CD4-positive, alpha-beta T cell treated with Interferon gamma for 1 hour (primary cell): ENCODE data around the gene TOLLIP.

Experiments
- DNase-seq: peaks from one replicate; pipeline ENCODE4 v3.0.0-alpha.2; 2020

The TOLLIP gene

DNA sequence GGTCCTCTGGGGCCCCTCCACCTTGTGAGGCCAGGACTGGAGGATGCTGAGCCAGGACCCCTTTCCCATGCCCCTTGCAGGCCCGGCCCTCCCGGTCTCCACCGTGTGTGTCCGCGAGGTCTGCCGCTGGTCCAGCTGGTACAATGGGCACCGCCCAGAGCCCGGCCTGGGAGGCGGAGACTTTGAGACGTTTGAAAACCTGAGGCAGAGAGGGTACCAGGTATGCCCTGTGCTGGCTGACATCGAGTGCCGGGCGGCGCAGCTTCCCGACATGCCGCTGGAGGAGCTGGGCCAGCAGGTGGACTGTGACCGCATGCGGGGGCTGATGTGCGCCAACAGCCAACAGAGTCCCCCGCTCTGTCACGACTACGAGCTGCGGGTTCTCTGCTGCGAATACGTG, 68.7 kb downstream of the TOLLIP start:
- no peak for DNase-seq

DNA sequence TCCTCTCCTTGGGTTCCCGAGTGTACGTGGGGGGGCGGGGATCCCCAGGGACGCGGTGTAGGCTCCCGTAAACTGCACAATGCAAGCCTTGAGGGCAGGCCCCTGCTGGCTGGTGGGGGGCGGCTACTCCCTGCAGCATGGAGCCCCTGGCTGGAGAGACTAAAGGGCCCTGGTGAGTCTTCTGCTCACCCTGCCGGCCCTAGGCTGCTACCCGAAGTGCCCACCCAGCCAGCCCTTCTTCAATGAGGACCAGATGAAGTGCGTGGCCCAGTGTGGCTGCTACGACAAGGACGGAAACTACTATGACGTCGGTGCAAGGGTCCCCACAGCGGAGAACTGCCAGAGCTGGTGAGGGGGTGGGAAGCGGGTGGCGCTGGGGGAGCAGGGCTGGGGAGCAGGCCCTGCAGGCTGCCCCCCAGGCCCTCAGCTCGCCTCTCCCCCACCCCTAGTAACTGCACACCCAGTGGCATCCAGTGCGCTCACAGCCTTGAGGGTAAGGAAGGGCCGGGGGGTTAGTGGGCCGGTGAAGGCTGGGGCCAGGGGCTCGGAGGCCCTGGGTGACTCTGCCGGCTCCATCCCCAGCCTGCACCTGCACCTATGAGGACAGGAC, 69.7 kb downstream of the TOLLIP start:
- DNase-seq = no peak

DNA sequence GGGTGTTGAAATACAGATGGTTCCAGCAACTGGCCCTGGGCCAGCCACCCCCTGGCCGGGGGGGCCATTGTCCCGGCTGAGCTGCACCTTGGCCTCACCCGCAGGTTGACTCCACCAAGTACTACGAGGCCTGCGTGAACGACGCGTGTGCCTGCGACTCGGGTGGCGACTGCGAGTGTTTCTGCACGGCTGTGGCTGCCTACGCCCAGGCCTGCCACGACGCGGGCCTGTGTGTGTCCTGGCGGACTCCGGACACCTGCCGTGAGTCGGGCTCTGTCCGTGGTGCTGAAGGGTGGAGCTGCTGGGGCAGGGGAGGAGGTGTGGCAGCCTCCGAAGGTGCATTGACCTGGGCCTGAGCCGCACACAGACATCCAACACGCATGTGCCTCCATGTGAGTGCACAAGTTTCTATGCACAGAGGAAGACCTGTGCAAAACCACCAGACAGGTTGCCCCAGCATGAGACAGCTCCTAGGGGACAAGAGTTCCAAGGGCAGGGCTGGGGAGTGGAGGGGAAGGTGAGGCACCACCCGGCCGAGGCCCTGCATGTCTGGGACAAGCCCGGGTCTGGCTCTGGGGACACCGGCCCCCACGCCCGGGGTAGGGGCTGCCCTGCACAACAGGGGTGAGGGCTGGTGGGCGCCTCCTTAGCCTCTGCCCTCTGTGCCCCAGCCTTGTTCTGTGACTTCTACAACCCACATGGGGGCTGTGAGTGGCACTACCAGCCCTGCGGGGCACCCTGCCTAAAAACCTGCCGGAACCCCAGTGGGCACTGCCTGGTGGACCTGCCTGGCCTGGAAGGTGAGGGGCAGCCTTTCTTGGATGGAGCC, 70.5 kb downstream of the TOLLIP start:
- DNase-seq = no peak

DNA sequence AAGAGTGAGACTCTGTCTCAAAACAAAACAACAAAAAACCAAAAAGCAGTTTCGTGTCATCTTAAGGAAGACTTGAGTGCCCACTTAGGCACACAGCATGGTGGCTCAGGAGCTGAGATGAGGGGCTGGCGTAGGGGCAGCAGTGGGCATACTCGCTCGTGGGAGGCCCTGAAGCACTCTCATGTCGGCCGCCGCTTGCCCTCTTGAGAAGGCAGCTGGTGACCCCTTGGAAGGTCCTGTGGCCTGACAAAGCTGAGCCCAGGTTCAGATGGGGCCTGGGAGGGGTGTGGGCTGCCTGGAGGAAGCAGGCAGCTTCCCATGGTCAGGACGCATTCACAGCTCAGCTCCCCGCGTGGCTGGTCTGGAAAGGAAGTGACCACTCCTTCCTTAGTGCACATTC, 71.6 kb downstream of the TOLLIP start:
- no peak for DNase-seq

DNA sequence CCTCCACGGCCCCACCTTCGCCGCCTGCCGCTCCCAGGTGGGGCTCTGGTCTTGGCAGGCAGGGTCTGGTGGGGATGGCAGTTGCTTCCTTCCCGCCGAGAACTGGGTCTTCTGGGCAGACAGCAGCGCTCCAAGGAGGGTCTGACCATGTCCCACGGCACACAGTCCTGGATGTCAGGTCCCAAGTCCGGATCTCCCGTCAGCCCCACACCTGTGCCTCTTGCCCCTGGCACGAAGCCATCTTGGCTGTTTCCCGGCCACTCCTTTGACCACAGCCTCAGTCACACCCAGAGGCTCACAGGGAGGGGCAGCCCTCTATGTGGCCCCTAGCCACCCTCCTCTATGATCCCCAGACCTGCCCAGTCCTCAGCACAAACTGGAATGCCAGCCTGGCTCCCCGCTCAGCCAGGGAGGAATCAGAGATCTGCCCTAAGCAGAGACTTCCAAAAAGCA, 72.3 kb downstream of the TOLLIP start:
- DNase-seq = no peak

DNA sequence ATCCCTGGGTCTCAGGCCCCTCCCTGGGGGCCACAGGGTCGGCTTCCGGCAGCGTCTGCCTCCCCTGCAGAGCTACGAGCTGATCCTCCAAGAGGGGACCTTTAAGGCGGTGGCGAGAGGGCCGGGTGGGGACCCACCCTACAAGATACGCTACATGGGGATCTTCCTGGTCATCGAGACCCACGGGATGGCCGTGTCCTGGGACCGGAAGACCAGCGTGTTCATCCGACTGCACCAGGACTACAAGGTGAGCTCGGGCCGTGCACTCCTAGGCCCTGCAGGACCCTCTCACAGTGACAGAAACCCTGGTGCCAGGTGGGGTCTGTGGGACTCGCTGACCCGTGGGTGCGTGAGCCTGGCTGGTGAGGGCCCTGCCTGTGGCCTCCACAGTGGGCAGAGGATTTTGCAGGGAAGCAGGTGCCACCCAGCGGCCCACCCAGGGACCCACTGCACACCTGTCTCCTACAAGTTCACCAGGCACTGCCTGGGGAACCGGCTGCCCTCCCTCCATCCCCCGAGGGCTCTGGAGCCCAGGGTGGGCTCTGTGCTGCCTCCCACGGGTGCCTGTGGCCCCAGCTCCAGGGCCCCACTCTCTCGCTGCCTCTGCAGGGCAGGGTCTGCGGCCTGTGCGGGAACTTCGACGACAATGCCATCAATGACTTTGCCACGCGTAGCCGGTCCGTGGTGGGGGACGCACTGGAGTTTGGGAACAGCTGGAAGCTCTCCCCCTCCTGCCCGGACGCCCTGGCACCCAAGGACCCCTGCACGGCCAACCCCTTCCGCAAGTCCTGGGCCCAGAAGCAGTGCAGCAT, 72.9 kb downstream of the TOLLIP start:
- DNase-seq = no peak

DNA sequence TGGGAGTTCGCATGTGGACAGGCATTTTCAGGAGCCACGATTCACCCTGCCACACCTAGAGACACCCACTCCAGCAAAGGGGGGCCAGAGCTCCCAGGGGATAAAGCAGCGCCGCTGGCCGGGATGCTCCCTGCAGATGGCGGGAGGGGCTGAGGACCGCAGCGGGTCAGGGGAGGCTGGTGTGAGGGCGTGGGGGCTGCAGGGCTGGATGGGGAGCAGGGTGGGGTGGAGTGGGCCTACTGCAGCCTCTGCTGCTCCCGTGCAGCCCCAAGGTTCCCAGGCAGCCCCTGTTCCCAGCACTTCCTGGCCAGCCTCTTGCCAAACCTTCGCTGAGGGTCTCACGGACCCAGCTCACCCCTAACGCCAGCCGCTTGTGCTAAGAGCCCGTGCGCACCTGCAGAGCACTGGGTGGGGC, 73.5 kb downstream of the TOLLIP start:
- no peak for DNase-seq

DNA sequence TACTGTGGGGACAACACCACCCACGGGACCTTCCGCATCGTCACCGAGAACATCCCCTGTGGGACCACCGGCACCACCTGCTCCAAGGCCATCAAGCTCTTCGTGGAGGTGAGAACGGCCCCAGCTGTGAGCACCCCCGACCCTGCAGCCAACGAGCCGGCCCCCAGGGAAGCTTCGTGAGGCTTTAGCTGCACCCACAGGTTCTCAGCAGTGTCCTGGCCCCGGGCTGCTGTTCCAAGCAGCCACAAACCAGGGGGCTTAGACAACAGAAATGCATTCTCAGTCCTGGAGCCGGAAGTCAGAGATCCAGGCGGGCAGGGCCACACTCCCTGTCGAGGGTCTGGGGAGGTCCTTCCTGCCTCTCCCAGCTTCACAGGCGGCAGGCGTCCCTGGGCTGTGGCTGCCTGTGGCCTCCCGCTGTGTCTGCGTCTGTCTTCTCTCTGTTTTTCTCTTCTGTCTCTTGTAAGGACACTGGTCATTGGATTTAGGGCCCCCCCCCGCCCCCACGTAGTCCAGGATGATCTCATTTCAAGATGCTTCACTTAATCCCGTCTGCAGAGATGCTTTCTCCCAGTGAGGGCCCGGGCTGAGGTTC, 74.0 kb downstream of the TOLLIP start:
- no peak for DNase-seq

DNA sequence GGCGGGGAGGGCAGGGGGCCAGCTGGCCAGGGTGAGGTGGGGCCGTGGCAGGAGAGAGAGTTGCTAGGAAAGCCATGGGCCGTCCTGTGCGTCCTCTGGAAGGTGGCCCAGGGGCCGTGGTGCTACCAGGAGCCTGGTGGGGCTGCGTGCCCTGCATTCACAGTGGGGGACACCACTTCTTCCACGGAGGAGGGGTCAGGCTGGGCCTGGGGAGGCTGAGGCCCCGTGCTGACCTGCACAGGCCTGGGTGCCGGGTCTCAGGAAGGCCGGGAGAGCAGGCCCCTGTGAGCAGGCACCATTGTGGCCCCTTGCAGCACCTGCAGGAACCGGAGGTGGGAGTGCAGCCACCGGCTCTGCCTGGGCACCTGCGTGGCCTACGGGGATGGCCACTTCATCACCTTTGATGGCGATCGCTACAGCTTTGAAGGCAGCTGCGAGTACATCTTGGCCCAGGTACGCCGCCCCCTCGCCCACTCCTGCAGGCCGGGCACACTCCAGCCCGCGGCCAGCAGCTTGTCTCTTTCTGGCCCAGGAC, 74.6 kb downstream of the TOLLIP start:
- DNase-seq = no peak

DNA sequence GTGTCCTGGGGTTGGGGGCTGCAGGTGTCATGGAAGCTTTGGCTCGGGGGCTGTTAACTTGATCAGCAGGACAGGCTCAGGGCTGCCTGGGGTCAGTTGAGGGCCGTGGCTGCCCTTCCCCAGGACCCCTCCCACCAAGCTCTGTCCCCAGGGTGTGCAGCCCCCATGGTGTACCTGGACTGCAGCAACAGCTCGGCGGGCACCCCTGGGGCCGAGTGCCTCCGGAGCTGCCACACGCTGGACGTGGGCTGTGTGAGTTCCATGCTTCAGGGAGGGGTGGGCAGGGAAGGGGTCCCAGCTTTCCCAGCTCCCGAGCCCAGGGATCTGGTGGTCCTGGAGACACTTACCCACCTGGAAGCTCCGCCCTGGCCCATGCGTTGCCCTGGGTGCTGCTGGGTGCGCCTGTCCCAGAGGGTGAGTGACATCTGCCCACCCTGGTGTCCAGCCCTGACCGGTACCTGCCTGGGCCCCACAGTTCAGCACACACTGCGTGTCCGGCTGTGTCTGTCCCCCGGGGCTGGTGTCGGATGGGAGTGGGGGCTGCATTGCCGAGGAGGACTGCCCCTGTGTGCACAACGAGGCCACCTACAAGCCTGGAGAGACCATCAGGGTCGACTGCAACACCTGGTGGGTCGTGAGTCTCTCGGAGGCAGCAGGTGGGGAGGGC, 75.2 kb downstream of the TOLLIP start:
- DNase-seq = no peak

DNA sequence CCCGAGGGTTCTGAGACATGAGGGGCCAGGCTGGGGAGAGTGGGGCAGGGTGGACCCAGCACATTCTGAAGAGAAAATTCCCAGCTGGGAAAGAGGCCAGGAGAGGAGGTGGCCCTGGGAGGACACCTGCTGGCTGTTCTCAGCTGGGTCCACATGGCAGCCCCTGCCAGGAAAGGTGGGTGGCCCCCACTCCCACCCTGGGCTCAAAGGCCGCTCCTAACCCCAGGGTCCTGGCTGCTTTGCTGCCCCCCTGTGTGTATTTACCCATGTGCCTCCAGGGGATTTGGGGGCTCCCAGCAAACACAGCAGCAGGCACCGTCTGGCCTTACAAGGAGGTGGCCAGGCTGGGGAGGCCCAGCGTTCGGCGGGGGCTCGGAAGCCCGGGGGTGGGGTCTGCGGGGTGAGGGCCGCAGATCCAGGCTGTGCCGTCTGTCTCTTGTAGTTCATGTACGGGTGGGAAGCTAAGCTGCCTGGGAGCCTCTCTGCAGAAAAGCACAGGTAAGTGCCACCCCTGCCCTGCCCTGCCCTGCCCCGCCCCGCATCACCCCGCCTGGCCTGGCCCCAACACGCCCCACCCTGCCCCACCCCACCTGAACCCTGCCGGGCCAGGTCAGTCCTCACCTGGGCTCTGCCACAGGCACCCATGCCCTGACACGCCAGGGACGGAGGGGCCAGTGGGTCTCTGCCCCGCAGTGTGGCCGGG, 75.9 kb downstream of the TOLLIP start:
- no peak for DNase-seq

DNA sequence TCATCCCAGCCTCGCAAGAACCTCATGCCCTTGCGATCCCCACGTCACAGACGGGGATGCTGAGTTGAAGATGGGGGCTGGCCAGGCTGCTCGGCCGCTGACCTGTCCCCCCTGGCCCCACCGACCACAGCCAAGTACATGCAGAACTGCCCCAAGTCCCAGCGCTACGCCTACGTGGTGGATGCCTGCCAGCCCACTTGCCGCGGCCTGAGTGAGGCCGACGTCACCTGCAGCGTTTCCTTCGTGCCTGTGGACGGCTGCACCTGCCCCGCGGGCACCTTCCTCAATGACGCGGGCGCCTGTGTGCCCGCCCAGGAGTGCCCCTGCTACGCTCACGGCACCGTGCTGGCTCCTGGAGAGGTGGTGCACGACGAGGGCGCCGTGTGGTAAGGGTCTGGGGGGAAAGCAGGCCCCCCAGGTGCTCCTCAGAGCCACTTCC, 76.5 kb downstream of the TOLLIP start:
- DNase-seq = no peak

DNA sequence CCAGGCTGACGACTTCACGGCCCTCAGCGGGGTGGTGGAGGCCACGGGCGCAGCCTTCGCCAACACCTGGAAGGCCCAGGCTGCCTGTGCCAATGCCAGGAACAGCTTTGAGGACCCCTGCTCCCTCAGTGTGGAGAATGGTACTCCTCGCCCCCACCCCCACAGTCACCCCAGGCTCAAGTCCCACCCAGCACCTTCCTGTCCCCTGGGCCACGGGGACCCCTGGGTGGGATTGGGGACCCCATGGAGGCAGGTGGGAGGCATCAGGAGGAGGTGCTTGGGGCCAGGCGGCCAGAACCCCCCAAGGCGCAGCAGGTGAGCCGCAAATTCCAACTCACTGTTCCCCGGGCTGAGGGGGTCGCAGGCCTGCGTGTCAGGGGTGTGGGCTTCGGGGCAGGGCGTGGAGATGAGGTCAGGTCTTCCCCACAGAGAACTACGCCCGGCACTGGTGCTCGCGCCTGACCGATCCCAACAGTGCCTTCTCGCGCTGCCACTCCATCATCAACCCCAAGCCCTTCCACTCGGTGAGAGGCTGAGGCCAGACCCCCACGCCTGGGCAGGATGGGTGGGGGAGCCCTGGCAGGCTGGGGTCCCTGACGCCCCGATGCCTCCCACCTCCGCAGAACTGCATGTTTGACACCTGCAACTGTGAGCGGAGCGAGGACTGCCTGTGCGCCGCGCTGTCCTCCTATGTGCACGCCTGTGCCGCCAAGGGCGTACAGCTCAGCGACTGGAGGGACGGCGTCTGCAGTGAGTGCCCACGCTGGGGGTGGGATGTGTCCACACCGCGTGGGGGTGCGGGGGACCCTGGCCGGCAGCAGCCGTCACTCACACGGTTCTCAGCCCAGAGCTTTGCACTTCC, 77.2 kb downstream of the TOLLIP start:
- DNase-seq = no peak

DNA sequence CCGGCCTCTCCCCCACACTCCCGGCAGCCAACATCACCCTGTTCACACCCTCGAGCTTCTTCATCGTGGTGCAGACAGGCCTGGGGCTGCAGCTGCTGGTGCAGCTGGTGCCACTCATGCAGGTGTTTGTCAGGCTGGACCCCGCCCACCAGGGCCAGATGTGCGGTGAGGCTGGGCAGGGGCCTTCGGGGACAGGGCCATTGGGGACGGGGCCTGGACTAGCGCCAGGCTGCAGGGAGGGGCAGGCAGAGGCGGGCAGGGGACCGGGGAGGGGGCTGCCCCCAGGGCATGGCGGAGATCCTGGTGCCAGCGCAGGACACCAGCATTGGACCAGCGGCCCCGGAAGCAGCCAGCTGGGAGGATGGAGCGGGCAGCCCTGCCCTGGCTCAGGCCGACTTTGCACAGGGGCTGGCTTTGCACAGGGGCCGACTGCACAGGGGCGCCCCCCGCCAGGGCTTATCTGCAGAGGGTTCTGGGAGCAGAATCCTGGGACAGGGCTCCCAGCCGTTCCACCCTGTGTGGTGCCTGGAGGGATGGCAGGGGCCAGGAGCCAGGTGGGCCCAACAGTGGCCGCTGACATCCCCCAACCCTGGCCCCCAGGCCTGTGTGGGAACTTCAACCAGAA, 77.9 kb downstream of the TOLLIP start:
- no peak for DNase-seq

DNA sequence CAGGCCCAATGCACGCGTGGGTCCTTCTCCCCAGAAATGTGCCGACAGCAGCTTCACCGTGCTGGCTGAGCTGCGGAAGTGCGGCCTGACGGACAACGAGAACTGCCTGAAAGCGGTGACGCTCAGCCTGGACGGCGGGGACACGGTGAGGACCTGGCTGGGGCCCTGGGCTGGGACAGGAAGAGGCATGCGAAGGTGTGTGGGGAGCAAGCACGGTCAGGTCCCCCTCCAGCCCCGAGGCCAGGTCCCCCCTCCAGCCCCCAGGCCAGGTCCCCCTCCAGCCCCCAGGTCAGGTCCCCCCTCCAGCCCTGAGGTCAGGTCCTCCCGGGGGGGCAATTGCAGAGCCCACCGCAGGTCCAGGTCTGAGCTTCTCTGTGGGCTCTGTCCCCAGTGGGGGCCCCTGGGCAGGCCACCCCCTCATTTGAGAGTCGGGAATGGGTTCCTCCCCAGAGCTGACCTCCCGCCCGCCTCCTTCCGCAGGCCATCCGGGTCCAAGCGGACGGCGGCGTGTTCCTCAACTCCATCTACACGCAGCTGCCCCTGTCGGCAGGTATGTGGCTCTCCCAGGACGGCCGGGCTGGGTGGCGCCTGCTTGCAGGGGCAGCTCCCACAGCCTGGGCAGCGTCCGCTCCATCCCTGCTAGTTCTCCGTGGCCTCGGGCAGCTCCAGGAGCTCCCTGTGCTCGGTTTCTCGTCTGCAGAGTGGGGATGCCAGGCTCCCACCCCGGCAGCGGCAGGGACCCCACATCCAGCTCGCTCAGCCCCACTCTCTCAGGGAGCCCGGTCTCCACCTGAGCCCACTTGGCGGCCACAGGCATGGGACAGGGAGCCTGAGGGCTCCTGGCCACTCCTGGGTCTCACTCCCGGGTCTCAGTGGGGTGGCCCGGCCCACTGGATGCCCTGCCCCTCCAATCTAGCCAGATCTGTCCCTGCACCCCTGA, 78.7 kb downstream of the TOLLIP start:
- DNase-seq = no peak

DNA sequence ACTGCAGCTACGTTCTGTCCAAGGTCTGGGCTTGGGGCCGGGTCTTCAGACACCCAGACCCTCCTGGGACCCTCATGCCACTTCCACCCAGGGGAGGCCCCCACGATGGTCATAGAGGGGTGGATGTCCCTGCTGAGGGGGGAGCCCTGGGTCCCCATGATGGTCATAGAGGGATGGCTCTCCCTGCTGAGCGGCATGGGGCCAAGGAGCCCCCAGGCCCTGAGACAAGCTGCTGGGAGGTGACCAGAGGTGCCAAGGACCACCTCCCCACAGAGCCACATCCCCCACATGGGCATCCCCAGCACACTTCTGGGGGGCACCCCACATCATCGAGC, 79.3 kb downstream of the TOLLIP start:
- no peak for DNase-seq

DNA sequence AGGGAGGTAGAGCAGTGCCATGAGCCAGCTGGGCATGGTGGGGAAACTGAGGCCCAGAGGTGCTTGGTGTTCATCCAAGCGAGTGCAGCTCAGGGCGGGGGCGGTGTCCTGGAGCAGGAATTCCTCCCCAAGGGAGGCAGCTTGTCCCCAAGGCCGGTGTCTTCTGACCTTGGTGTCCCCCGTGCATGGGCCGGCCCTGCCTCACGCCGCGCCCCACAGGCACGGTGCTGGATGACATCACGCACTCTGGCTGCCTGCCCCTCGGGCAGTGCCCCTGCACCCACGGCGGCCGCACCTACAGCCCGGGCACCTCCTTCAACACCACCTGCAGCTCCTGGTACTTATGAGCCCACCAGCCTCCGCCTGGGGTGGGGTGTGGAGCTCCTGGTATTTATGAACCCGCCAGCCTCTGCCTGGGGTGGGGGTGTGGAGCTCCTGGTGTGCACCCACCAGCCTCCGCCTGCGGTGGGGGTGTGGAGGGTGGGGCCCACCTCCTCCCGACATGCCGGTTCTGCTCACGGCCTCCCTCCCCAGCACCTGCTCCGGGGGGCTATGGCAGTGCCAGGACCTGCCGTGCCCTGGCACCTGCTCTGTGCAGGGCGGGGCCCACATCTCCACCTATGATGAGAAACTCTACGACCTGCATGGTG, 79.8 kb downstream of the TOLLIP start:
- DNase-seq = no peak

DNA sequence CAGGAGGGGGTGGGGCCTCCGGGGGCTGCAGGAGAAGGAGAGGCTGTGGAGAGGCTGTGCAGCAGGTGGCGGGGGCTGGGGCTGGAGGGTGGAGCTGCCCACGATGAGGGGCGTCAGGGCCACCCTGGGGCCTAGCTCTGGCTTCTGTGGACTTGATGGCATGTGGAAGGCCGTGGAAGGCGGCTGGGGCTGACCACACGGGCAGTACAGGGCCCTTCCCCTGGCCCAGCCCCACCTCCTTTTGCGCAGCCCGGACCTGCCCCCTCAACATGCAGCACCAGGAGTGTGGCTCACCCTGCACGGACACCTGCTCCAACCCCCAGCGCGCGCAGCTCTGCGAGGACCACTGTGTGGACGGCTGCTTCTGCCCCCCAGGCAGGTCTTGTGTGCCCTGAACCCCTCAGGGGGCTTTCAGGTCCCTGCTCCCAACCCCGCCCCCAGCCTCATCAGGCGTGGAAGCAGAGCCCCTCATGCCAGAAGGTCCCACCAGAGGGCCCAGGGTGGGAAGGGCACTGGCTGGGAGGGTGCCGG, 80.4 kb downstream of the TOLLIP start:
- DNase-seq = no peak
